ENCODE data around the gene NGEF. TPM values are rescaled to one million over a fixed set of nuclear protein-coding genes. Genes with fewer than 3 reads are reported as not detected.

Gene NGEF
- total and polyA plus RNA-seq, 10 of the 15 experiments (the other 5 are each of a cell fraction or from before 2014, with no cell fraction given) = 0.12 TPM; not detected in 9

DNA sequence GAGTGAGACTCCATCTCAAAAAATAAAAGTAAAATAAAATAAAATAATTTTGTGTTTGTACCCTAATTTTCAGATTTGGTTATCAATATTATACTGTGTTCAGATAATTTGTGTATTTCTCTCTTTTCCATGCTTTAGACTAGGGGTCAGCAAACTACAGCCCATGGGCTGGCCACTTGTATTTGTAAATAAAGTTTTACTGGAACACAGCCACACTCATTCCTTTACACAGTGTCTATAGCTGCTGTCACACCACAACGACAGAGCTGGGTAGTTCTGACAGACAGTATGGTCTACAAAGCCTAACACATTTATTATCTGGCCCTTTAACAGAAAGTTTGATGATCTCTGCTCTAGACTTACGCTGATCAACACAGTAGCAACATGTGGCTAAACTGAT lies 99.2 kb downstream of the NGEF start:
- RAD21 ChIA-PET (ENCODE audit: unreplicated experiment) = no interaction called here
- POLR2A ChIA-PET = no interaction called here
- no TSS peak for BruUV-seq (replicated peaks)
- no peak for DNase-seq (ENCODE audit: low read depth, low spot score)
- no peak for TF ChIP-seq REST (IDR thresholded peaks at IDR 0.05; ENCODE audit: low read depth, low read length)
- TF ChIP-seq, protein P1, sequence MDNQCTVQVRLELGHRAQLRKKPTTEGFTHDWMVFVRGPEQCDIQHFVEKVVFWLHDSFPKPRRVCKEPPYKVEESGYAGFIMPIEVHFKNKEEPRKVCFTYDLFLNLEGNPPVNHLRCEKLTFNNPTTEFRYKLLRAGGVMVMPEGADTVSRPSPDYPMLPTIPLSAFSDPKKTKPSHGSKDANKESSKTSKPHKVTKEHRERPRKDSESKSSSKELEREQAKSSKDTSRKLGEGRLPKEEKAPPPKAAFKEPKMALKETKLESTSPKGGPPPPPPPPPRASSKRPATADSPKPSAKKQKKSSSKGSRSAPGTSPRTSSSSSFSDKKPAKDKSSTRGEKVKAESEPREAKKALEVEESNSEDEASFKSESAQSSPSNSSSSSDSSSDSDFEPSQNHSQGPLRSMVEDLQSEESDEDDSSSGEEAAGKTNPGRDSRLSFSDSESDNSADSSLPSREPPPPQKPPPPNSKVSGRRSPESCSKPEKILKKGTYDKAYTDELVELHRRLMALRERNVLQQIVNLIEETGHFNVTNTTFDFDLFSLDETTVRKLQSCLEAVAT (IDR thresholded peaks at IDR 0.05) = no peak
- no peak for TF ChIP-seq RBBP5 (conservative IDR thresholded peaks at IDR 0.05)
- no peak for TF ChIP-seq CHD2 (IDR thresholded peaks at IDR 0.05; ENCODE audit: borderline replicate concordance, low read depth, low read length)
- TF ChIP-seq ZNF24 (IDR thresholded peaks at IDR 0.05) = no peak
- TF ChIP-seq NR2F1 (conservative IDR thresholded peaks at IDR 0.05) = no peak
- TF ChIP-seq, protein P2, sequence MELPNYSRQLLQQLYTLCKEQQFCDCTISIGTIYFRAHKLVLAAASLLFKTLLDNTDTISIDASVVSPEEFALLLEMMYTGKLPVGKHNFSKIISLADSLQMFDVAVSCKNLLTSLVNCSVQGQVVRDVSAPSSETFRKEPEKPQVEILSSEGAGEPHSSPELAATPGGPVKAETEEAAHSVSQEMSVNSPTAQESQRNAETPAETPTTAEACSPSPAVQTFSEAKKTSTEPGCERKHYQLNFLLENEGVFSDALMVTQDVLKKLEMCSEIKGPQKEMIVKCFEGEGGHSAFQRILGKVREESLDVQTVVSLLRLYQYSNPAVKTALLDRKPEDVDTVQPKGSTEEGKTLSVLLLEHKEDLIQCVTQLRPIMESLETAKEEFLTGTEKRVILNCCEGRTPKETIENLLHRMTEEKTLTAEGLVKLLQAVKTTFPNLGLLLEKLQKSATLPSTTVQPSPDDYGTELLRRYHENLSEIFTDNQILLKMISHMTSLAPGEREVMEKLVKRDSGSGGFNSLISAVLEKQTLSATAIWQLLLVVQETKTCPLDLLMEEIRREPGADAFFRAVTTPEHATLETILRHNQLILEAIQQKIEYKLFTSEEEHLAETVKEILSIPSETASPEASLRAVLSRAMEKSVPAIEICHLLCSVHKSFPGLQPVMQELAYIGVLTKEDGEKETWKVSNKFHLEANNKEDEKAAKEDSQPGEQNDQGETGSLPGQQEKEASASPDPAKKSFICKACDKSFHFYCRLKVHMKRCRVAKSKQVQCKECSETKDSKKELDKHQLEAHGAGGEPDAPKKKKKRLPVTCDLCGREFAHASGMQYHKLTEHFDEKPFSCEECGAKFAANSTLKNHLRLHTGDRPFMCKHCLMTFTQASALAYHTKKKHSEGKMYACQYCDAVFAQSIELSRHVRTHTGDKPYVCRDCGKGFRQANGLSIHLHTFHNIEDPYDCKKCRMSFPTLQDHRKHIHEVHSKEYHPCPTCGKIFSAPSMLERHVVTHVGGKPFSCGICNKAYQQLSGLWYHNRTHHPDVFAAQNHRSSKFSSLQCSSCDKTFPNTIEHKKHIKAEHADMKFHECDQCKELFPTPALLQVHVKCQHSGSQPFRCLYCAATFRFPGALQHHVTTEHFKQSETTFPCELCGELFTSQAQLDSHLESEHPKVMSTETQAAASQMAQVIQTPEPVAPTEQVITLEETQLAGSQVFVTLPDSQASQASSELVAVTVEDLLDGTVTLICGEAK (IDR thresholded peaks at IDR 0.05; ENCODE audit: borderline replicate concordance) = peak; percentile 52; the same call in 1 of the 2 replicates
- no peak for TF ChIP-seq SMC3 (IDR thresholded peaks at IDR 0.05; ENCODE audit: borderline replicate concordance, low read length)
- no peak overlapping the region for H3K4me3 ChIP-seq
- intact Hi-C loops (cut with micrococcal nuclease; ENCODE audit: unreplicated experiment) (no loop called here), in situ Hi-C loops (cut with MboI) (no loop called here)
- no peak overlapping the region for H2AFZ ChIP-seq (ENCODE audit: control insufficient read depth, low read depth, low read length)
- SMC1A ChIA-PET (ENCODE audit: uncharacterized antibody, unreplicated experiment) = interaction anchor here (1.0 kb wide), 1 partner anchor 337 kb away, joined by 4 read pairs; no protein-coding TSS in a partner anchor
- H3K36me3 ChIP-seq (ENCODE audit: control insufficient read depth in 2 of 2, insufficient read depth in 2 of 2, low read length in 1 of 2) = no peaks in the 10 kb centered on the region
- H3K27me3 ChIP-seq (replicated peaks in 1 of 2; ENCODE audit: control insufficient read depth in 2 of 2, insufficient read depth in 2 of 2, low read length in 1 of 2) = peaks cover 0 to 3% of the 10 kb centered on the region in 2 experiments; a peak in 1 of 4 replicates
- H3K4me2 ChIP-seq (ENCODE audit: control insufficient read depth, insufficient read depth) = no peak overlapping the region
- H3K9ac ChIP-seq (ENCODE audit: control insufficient read depth, insufficient read depth, low read length) = no peak overlapping the region
- 0% methylated on average over 2 of the region's 2 CpGs for WGBS (ENCODE audit: insufficient coverage, insufficient replicate concordance, low lambda C conversion rate, missing lambda C conversion rate)
- no peak for FAIRE-seq
- no peaks in the 10 kb centered on the region for H3K4me1 ChIP-seq (ENCODE audit: control insufficient read depth, insufficient read depth, low read length)
- no peak overlapping the region for H3K27ac ChIP-seq (ENCODE audit: control insufficient read depth, insufficient read depth)
- CTCF ChIA-PET = interaction anchor here (0.6 kb wide), 1 partner anchor 181 kb away, joined by 3 read pairs; no protein-coding TSS in a partner anchor
- ATAC-seq = no peak
- no peaks in the 10 kb centered on the region for H3K79me2 ChIP-seq (ENCODE audit: control insufficient read depth, insufficient read depth, low read length)
- peaks cover 2% of the 10 kb centered on the region; the same call in 2 of the 3 replicates for H3K9me3 ChIP-seq (replicated peaks; ENCODE audit: control insufficient read depth, insufficient read depth, low read length)
- H4K20me1 ChIP-seq (ENCODE audit: control insufficient read depth, insufficient read depth) = no peaks in the 10 kb centered on the region
